K562 (cell line): ENCODE measurements around the gene TXNDC15. TPM values are rescaled to one million over a fixed set of nuclear protein-coding genes. Genes with fewer than 3 reads are reported as not detected.

Source experiments
- ATAC-seq: fragments of 200-7000 bp; cut with Tn5 transposase; 3 replicates; pipeline ENCODE4 v1.9.1; 2020; ENCODE audit warnings: moderate library complexity
- BruUV-seq: library from RNA; stranded (reverse); fragments of 400-500 nt; replicated peaks from 2 replicates; lab custom pipeline; 2021; lab: Mats Ljungman, UMichigan
- CTCF ChIA-PET: fragments of 300-600 bp; formaldehyde crosslinking; extraction: SDS; loops from one replicate; lab custom pipeline; 2021; ENCODE audit warnings: low intra/inter-chr PET ratio; lab: Yijun Ruan, JAX
- POLR2A ChIA-PET: fragments of 300-600, 350-650 bp; sonication (Branson Sonifier 250); formaldehyde crosslinking; extraction: SDS; loops from one replicate; lab custom pipeline; 2021; ENCODE audit warnings: antibody characterized with exemption, inconsistent platforms; lab: Yijun Ruan, JAX
- DNase-seq, 4 experiments: peaks; one replicate each; pipeline versions ENCODE4 v3.0.0 to v3.0.0-alpha.2; 2011 to 2018; ENCODE audit warnings: low spot score in 3 of 4, mixed read lengths in 3 of 4; ENCODE audit errors: extremely low read depth in 1 of 4
- FAIRE-seq: peaks from 2 replicates; lab custom pipeline; 2011; peaks lifted over from hg19 to GRCh38; lab: Jason Lieb, UNC
- H2AFZ ChIP-seq: 2 replicates; pipeline ENCODE4 v1.6.0; 2011; ENCODE audit warnings: low read depth, low read length, control low read depth, inconsistent platforms
- H3K27ac ChIP-seq: fragments of 200-600 bp; 3 replicates; pipeline ENCODE4 v1.8.0; 2011; ENCODE audit warnings: low read depth, mild to moderate bottlenecking, control low read depth, inconsistent platforms, low read length, moderate library complexity, mixed read lengths; ENCODE audit errors: extremely low read depth
- H3K27me3 ChIP-seq, 2 experiments: fragments of 300-600 bp in 1 of 2; 2 replicates in 1 of 2; 3 replicates in 1 of 2; pipeline versions ENCODE4 v1.6.0 to v1.8.0; 2011; ENCODE audit warnings: inconsistent platforms in 2 of 2, low read length in 2 of 2, mild to moderate bottlenecking in 1 of 2, mixed read lengths in 1 of 2, moderate library complexity in 1 of 2; ENCODE audit not compliant: control insufficient read depth in 2 of 2, insufficient read depth in 2 of 2
- H3K36me3 ChIP-seq: fragments of 300-600 bp; 3 replicates; pipeline ENCODE4 v1.8.0; 2011; ENCODE audit warnings: mild to moderate bottlenecking, low read length, inconsistent platforms; ENCODE audit not compliant: control insufficient read depth, insufficient read depth
- H3K4me1 ChIP-seq, 2 experiments: fragments of 200-600 bp in 1 of 2; replicated peaks in 1 of 2; 2 replicates in 1 of 2; 3 replicates in 1 of 2; pipeline versions ENCODE4 v1.5.1 to v1.8.0; 2011; ENCODE audit warnings: inconsistent platforms in 2 of 2, low read length in 2 of 2, mild to moderate bottlenecking in 1 of 2, mixed read lengths in 1 of 2, moderate library complexity in 1 of 2; ENCODE audit not compliant: control insufficient read depth in 2 of 2, insufficient read depth in 2 of 2
- H3K4me2 ChIP-seq: 2 replicates; pipeline ENCODE4 v1.6.1; 2011; ENCODE audit warnings: low read length, control low read depth, inconsistent platforms, mixed read lengths; ENCODE audit not compliant: insufficient read depth
- H3K4me3 ChIP-seq: fragments of 200-600 bp; sonication (generic), shearing (Covaris generic); 2 replicates; pipeline ENCODE4 v1.5.1; 2016; ENCODE audit warnings: control low read depth, inconsistent platforms
- H3K79me2 ChIP-seq: fragments of 200-600 bp; 3 replicates; pipeline ENCODE4 v1.8.0; 2011; ENCODE audit warnings: low read length, inconsistent platforms; ENCODE audit not compliant: control insufficient read depth, insufficient read depth
- H3K9ac ChIP-seq, 2 experiments: 2 replicates each; pipeline versions ENCODE4 v1.6.0 to v1.6.1; 2011; ENCODE audit warnings: low read depth in 2 of 2, low read length in 2 of 2, control low read depth in 1 of 2, inconsistent platforms in 1 of 2, mild to moderate bottlenecking in 1 of 2, mixed read lengths in 1 of 2; ENCODE audit not compliant: insufficient read depth in 1 of 2
- H3K9me1 ChIP-seq: one replicate; pipeline ENCODE4 v1.6.0; 2011; ENCODE audit warnings: inconsistent platforms, mild to moderate bottlenecking, low read length, moderate library complexity; ENCODE audit not compliant: control insufficient read depth, insufficient read depth
- H3K9me3 ChIP-seq: replicated peaks from 2 replicates; pipeline ENCODE4 v1.5.1; 2011; ENCODE audit warnings: low read depth, low read length, inconsistent platforms; ENCODE audit not compliant: control insufficient read depth, insufficient read depth
- H4K20me1 ChIP-seq: replicated peaks from 2 replicates; pipeline ENCODE4 v1.6.1; 2011; ENCODE audit warnings: low read length, inconsistent platforms, mixed read lengths; ENCODE audit not compliant: control insufficient read depth, insufficient read depth
- EP300 ChIP-seq: IDR thresholded peaks from 2 replicates; pipeline ENCODE4 v1.6.1; 2012; ENCODE audit warnings: low read length, improper control_type of control experiment
- FOXK1 ChIP-seq: sonication (generic); formaldehyde crosslinking; IDR thresholded peaks from 2 replicates; pipeline ENCODE4 v1.8.0; 2022; ENCODE audit warnings: missing genetic modification reagents, mild to moderate bottlenecking, borderline replicate concordance
- L3MBTL2 ChIP-seq: fragments of 450-650 bp; IDR thresholded peaks from 2 replicates; pipeline ENCODE4 v1.6.1; 2016; ENCODE audit warnings: mild to moderate bottlenecking, moderate library complexity
- NR2F6 ChIP-seq: fragments of 450-650 bp; formaldehyde crosslinking; IDR thresholded peaks from 2 replicates; pipeline ENCODE4 v1.4.0; 2020; ENCODE audit warnings: mild to moderate bottlenecking
- ZNF12 ChIP-seq: sonication (generic); formaldehyde crosslinking; IDR thresholded peaks from 2 replicates; pipeline ENCODE4 v1.4.0; 2020; ENCODE audit warnings: mild to moderate bottlenecking, missing genetic modification reagents
- ZNF212 ChIP-seq: fragments of 450-650 bp; formaldehyde crosslinking; IDR thresholded peaks from 2 replicates; pipeline ENCODE4 v1.4.0; 2020; ENCODE audit warnings: mild to moderate bottlenecking
- ZNF41 ChIP-seq: fragments of 250-450 bp; sonication (Bioruptor Pico); conservative IDR thresholded peaks from 2 replicates; pipeline ENCODE4 v1.4.0; 2020; ENCODE audit warnings: mild to moderate bottlenecking
- ZNF589 ChIP-seq: fragments of 200-800 bp; sonication (Bioruptor generic); IDR thresholded peaks from 2 replicates; pipeline ENCODE4 v1.6.1; 2016; ENCODE audit warnings: low read depth, missing genetic modification characterization, missing compliant biosample characterization
- ZNF644 ChIP-seq: fragments of 200-800 bp; sonication (Bioruptor generic); IDR thresholded peaks from 2 replicates; pipeline ENCODE4 v1.6.1; 2016; ENCODE audit warnings: low read depth, missing genetic modification characterization, missing compliant biosample characterization
- ZNF79 ChIP-seq: fragments of 250-450 bp; sonication (Bioruptor Pico); IDR thresholded peaks from 2 replicates; pipeline ENCODE4 v1.4.0; 2020; ENCODE audit warnings: low read depth, mild to moderate bottlenecking, moderate library complexity
- WGBS: fragments of 100-300 bp; shearing (Covaris generic); methylation state at CpG from one replicate; pipeline ENCODE4 v1.1.6; 2016; ENCODE audit warnings: low coverage, mixed read lengths; ENCODE audit not compliant: insufficient coverage; ENCODE audit errors: missing lambda C conversion rate; 5-methylcytosine and 5-hydroxymethylcytosine counted together
- in situ Hi-C: fragments of 300-500 bp; cut with MboI; formaldehyde crosslinking; loops from 4 replicates; pipeline ENCODE4 v1.15.0; 2018; ENCODE audit warnings: inconsistent platforms, mixed read lengths
- intact Hi-C: fragments of 100-400 bp; cut with micrococcal nuclease; formaldehyde crosslinking; loops from 2 replicates; pipeline ENCODE4 v1.14.2; 2022
- polyA plus RNA-seq, 8 experiments: library from polyadenylated mRNA; depleted of rRNA in 4 of 8; stranded (reverse) in 5 of 8; unstranded in 3 of 8; fragments of >200 nt; fragmentation: Nextera tagmentation in 2 of 8; fragmentation: Illumina TruSeq in 1 of 8; extraction: Ambion mirVana in 2 of 8; extraction: Trizol in 1 of 8; gene quantifications; 2 replicates each; pipeline versions ENCODE4 v1.2.1 to v1.2.3, GENCODE V29; 2011 to 2014; ENCODE audit warnings: inconsistent platforms in 1 of 8, missing spikeins in 1 of 8
- total RNA-seq, 7 experiments: library from RNA; depleted of rRNA in 6 of 7; stranded (reverse); fragments of >200 nt in 6 of 7; fragmentation: Illumina TruSeq in 2 of 7; extraction: Trizol in 2 of 7; gene quantifications; 2 replicates each; pipeline versions ENCODE4 v1.2.1 to v1.2.3, GENCODE V29; 2011 to 2021; ENCODE audit warnings: low replicate concordance in 1 of 7

TXNDC15 gene
- total and polyA plus RNA-seq, 9 of the 15 experiments (the other 6 are each of a cell fraction or from before 2014, with no cell fraction given): 3.0 to 15.4 (median 12.3) TPM

GRCh38 chr5:134939500-134939899 is 65.3 kb downstream of the TXNDC15 start:
- Histone ChIP-seq H3K27me3 (no peaks in the 10 kb centered on the region), H3K36me3 (peaks cover 19% of the 10 kb centered on the region; the same call in 2 of the 3 replicates), H3K9me3 (no peaks in the 10 kb centered on the region), H3K4me3 (no peak overlapping the region), H4K20me1 (no peaks in the 10 kb centered on the region), H3K4me1 (no peaks in the 10 kb centered on the region), H3K9ac (no peak overlapping the region), H2AFZ (no peak overlapping the region), H3K4me2 (no peak overlapping the region), H3K27ac (no peak overlapping the region), H3K79me2 (no peaks in the 10 kb centered on the region), H3K9me1 (no peaks in the 10 kb centered on the region)
- DNase-seq (no peak), ATAC-seq (no peak), FAIRE-seq (no peak)
- BruUV-seq: no TSS peak
- in situ Hi-C loops (no loop called here), intact Hi-C loops (no loop called here)
- 94% methylated on average over 1 of the region's 1 CpG for WGBS
- CTCF ChIA-PET: no interaction called here
- no peak for TF ChIP-seq FOXK1
- no peak for TF ChIP-seq ZNF12 (CRISPR knock-in tag)
- TF ChIP-seq ZNF644 (tag): no peak
- no peak for TF ChIP-seq L3MBTL2
- TF ChIP-seq ZNF212: no peak
- TF ChIP-seq ZNF589 (CRISPR knock-in tag): no peak
- TF ChIP-seq ZNF79 (CRISPR knock-in tag): no peak
- TF ChIP-seq EP300: no peak
- TF ChIP-seq ZNF41 (CRISPR knock-in tag): no peak
- TF ChIP-seq NR2F6: no peak
- POLR2A ChIA-PET: no interaction called here
